ENCODE measurements around the gene IL31RA.

IL31RA gene

GRCh38 chr5:55860709-55861108, 9.6 kb downstream of the IL31RA start:
- no peak for DNase-seq

- peak; percentile 64 for DNase-seq
Measured at GRCh38 chr5:55864606-55865541, 13.7 kb downstream of the IL31RA start.

GRCh38 chr5:55865831-55866230, 14.7 kb downstream of the IL31RA start:
- DNase-seq = no peak

- no peak for DNase-seq
Measured at GRCh38 chr5:55866485-55866884, 15.3 kb downstream of the IL31RA start.

GRCh38 chr5:55866934-55867333, 15.8 kb downstream of the IL31RA start:
- DNase-seq = no peak

- DNase-seq = peak; percentile 96
Measured at GRCh38 chr5:55868846-55869245, 17.7 kb downstream of the IL31RA start.

- DNase-seq = no peak
Measured at GRCh38 chr5:55869847-55870246, 18.7 kb downstream of the IL31RA start.

GRCh38 chr5:55873234-55873633, 22.1 kb downstream of the IL31RA start:
- DNase-seq = no peak

- DNase-seq = peak; percentile 35
Measured at GRCh38 chr5:55877655-55878054, 26.5 kb downstream of the IL31RA start.

- DNase-seq = no peak
Measured at GRCh38 chr5:55880453-55880852, 29.3 kb downstream of the IL31RA start.

- no peak for DNase-seq
Measured at GRCh38 chr5:55885359-55885758, 34.2 kb downstream of the IL31RA start.

GRCh38 chr5:55888205-55888604, 37.0 kb downstream of the IL31RA start:
- no peak for DNase-seq

GRCh38 chr5:55892479-55892878, 41.3 kb downstream of the IL31RA start:
- no peak for DNase-seq

- DNase-seq = no peak
Measured at GRCh38 chr5:55894135-55894534, 43.0 kb downstream of the IL31RA start.

- no peak for DNase-seq
Measured at GRCh38 chr5:55895346-55895745, 44.2 kb downstream of the IL31RA start.

- no peak for DNase-seq
Measured at GRCh38 chr5:55896238-55896637, 45.1 kb downstream of the IL31RA start.

GRCh38 chr5:55896663-55897062, 45.5 kb downstream of the IL31RA start:
- no peak for DNase-seq

- DNase-seq = no peak
Measured at GRCh38 chr5:55897206-55897894, 46.2 kb downstream of the IL31RA start.

GRCh38 chr5:55897905-55898304, 46.7 kb downstream of the IL31RA start:
- peak; percentile 13 for DNase-seq

- DNase-seq = no peak
Measured at GRCh38 chr5:55899344-55899743, 48.2 kb downstream of the IL31RA start.

- no peak for DNase-seq
Measured at GRCh38 chr5:55900068-55900467, 48.9 kb downstream of the IL31RA start.

- DNase-seq = no peak
Measured at GRCh38 chr5:55900776-55901175, 49.6 kb downstream of the IL31RA start.

- no peak for DNase-seq
Measured at GRCh38 chr5:55902696-55903095, 51.5 kb downstream of the IL31RA start.

- peak; percentile 89 for DNase-seq
Measured at GRCh38 chr5:55903121-55903701, 52.1 kb downstream of the IL31RA start.

All from inflammatory macrophage treated with lipopolysaccharide for 4 hours (primary cell).